Ramos (cell line): Measurements from ENCODE around the gene CSRP3.
"Not testable (repeated sequence)": the region's sequence is repeated elsewhere in the genome, so short reads cannot be mapped to it uniquely, and the experiment has no call there.

ENCODE experiments used
- in situ Hi-C: fragments of 300-500 bp; cut with MboI; formaldehyde crosslinking; loops from one replicate; pipeline ENCODE4 v1.14.3; 2022; ENCODE audit warnings: low sequenced_read_pairs; ENCODE audit not compliant: unreplicated experiment

Gene CSRP3

DNA sequence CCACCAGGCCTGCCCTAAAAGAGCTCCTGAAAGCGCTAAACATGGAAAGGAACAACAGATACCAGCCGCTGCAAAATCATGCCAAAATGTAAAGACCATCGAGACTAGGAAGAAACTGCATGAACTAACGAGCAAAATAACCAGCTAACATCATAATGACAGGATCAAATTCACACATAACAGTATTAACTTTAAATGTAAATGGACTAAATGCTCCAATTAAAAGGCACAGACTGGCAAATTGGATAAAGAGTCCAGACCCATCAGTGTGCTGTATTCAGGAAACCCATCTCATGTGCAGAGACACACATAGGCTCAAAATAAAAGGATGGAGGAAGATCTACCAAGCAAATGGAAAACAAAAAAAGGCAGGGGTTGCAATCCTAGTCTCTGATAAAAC is 64.9 kb downstream of the CSRP3 start:
- in situ Hi-C loops = not testable (repeated sequence)

DNA sequence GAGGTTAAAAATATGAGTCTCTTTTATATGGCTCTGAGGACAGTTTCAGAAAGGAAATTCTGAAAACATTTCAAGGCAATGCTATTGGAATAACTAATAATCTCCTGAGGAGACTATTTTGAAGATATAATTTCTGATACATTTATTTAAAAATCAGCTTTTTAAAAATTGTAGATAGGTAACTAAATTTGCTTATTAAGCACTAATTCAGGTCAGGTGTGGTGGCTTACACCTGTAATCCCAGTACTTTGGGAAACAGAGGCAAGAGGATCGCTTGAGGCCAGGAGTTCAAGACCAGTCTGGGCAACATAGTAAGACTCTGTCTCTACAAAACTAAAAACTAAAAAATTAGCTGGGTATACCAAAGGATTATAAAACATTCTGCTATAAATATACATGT is 67.8 kb downstream of the CSRP3 start:
- in situ Hi-C loops = no loop called here
